ENCODE data around the gene CRYGA.
"Not testable (repeated sequence)": the region's sequence is repeated elsewhere in the genome, so short reads cannot be mapped to it uniquely, and the experiment has no call there.

Gene CRYGA

DNA sequence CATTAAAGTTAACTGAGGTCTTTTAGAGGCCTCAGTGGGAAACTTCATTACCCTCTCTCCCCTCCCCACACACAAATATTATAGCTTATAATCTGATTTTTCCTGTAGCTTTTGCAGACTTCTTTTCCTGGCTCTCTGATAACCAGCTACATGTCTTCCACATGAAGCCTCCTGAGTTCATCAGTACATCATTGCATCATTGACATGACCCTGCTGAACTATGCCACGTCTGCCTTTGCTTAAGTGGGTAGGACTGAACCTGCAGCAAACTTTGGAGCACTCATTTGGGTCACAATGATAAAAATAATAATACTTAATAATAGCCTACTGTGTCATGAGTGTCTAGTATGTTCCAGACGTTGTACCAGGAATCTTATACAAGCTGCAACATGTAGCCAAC is 7.0 kb downstream of the CRYGA start:
- no peak for DNase-seq

DNA sequence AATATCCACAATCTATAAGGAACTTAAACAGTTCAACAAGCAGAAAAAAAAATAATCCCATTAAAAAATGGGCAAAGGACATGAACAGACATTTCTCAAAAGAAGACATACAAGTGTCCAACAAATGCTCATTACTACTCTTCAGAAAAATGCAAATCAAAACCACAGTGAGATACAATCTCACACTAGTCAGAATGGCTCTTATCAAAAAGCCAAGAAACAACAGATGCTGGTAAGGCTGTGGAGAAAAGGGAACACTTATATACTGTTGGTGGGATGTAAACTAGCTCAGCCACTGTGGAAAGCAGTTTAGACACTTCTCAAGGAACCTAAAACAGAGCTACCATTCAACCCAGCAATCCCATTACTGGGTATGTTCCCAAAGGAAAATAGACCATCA is 10.2 kb downstream of the CRYGA start:
- DNase-seq = no peak

DNA sequence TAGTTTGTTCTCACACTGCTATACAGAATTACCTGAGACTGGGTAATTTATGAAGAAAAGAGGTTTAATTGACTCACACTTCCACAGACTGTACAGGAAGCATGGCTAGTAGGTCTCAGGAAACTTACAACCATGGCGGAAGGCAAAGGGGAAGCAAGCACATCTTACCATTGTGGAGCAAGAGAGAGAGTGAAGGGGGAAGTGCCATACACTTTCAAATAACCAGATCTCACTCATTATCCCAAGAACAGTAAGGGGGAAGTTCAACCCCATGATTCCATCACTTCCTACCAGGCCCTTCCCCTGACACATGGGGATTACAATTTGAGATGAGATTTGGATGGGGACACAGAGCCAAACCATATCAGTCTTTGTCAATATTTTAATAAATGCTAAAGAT is 12.4 kb downstream of the CRYGA start:
- DNase-seq = no peak

DNA sequence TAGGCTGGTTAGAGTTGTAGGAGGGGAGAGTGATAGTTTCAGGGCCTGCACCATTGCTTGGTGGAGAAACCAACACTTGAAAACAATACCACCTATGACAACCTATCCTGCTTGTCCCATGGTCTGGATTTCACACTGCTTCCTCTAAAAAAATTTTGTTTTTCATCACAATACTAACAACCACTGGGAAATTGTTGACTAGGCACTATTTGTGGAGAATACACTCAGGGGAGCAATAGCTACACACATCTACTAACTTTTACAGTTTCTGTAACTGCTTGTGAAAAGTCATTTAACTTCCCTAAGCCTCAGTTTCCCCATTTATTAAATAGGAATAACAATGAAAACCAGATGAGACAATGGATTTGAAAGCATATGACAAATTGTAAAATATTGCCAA is 13.3 kb downstream of the CRYGA start:
- DNase-seq = no peak

DNA sequence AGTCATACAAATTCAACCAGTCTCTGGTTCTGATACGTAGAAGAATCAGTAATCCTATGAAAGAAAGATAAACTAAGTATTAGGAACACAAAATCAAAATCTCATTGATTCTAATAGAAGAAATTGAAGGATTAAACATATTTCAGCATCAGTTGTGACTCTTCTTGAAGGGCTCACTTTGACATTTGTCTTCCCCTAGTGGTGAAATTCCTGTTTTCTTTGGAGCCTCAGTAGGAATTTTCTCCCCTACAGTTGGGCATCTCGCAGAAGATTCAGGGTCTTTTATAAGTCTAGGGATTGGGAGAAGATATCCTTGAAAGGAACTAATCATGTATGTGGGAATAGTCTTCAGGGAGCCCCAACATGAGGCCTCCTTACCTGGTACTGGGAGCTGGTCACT is 14.6 kb downstream of the CRYGA start:
- DNase-seq = no peak

DNA sequence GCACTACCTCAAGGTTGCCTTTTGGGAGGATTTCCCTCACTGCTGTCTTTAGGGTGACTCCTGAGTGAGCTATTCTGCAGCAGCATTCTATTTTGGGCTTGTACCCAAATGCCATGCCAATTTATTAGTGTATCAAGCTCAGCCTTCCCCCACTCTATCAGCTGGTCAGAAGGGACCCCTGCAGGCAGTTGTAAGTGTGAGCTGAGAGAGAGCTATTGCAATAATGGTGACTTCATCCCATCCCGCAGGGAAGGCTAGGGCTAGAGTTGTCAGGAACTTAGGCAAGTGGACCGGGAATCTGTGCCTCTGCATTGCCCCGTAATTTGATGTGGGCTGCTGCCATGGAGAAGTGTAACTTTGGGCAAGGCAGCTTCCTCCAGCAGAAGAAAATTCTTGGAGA is 15.6 kb downstream of the CRYGA start:
- DNase-seq = no peak

DNA sequence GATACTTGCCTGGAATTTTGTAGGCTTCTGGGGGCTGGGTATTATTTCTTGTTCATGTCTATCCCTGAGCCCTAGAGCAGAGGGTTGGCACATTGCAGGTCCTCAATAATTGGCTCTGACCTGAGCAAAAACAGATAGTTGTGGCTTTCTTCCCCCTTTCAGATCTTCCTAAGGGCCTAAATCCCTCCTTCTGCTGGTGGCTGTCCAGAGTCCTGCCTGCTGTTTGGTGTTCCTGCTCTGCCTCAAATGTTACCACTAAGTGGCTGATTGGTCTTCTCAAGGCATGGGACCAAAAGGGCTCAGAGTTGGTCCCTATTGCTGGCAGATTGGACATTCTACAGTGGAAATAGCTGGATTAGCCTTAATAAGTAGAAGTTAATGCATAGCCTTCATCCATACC is 16.4 kb downstream of the CRYGA start:
- DNase-seq = no peak

DNA sequence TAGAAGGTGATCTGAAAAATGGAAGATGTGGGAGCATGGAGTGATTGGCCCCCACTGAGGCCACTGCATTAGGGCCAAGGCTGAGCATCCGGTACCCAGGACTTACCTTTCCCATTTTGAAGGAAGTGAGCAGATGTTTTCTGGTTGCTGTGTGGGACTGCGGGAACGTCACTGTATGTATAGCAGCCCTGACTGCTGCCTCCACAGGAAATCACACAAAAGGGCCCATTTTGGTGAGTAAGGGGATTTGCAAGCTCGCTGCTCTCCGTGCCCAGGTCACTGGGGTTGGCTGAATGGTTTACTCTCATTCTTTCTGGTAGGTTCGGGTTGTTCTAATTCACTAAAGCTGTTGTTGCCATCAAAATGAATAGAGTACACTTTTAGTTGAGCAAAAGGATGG is 17.4 kb downstream of the CRYGA start, which contains the start of gene CRYGB:
Gene CRYGB (minus strand): TSS at position 153 of the 400 bp plus-strand sequence. CDS start 38 bp downstream, at position 115.
- no peak for DNase-seq

DNA sequence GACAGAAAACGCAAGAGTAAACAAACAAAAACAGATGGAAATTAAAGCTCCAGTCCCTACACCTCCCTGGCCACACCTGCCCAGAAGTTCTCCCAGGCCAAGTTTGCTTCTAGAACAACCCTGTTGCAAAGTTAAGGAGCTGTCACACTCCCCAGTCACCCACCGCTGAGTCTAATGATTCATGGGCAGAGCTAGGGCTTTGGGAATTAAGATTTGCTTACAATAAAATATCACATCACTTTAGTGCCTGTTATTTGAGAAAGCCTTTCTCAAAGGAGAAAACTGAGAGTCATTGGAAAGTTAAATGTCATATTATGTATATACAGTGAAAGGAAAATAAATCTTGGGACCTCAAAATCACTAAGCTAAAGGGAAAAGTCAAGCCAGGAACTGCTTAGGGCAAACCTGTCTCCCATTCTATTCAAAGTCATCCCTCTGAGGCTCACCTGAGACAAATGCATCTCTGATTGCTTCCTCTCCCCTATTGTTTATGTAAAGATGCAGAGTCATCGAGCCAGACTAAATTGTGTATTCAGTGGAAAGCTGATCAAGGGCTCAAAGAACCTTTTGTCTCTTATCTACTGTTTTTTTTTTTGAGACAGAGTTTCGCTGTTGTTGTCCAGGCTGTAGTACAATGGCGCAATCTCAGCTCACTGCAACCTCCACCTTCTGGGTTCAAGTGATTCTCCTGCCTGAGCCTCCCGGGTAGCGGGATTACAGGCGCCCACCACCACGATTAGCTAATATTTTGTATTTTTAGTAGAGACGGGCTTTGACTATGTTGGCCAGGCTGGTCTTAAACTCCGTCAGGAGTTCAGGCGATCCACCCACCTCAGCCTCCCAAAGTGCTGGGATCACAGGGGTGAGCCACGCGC is 20.2 kb downstream of the CRYGA start:
- no peak for DNase-seq

DNA sequence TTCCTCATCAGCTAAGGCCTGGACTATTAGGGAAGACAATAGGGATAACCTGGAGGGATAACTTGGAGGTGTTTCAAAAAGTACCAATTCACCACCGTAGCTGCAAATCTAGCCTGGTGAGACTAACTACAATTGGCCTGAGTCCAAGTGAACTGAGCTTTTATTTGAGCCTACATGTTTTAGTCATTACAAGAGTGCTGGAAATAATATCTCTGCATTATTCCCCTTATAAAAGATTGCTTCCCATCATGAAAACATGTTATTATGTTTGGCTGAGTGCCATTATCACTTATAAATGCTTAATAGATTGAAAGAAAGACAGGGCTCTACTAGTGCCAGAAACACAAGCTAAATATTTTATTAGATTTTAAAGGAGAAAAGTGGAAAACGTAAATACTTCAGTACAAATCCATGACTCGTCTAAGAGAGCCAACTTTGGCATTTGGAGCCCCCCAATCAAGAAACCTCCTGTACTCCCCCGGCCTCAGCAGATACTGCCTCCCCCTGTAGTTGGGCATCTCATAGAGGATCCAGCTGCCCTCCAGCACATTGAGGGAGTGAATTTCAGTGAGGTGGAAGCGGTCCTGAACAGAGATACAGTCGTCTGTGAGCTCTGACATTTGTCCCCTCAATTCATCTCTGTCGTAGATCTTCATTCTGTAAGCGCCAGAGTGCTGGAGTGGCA is 21.0 kb downstream of the CRYGA start:
- DNase-seq = peak; percentile 71

DNA sequence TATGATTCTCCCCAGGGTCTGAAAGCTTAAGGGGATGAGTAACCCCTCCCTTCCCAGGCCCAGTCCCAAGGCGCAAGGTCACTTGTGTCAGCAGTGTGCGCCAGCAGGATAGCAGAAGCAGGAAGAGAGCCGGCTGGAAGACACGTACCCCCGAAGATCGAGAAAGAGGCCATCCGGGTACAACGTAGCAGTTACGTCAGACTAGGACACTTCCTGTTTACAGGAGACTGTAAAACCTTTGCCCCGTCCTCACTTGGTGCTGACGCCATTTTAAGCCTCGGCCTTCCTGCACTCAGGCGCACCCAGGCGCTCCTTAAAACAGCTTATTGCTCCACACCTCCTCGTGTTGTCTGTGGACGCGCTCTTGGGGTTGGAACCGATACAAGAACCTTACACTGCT is 23.9 kb downstream of the CRYGA start:
- DNase-seq = no peak

DNA sequence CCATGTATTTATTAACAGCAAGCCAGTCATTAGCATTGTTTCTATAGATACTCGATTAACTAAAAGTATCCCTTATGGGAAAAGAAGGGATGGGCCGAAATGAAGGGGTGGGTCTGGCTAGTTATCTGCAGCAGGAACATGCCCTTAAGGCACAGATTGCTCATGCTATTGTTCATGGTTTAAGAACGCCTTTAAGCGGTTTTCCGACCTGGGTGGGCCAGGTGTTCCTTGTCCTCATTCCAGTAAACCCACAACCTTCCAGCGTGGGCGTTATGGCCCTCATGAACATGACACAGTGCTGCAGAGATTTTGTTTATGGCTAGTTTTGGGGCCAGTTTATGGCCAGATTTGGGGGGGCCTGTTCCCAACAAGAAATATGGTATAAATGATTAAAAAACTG is 25.1 kb downstream of the CRYGA start:
- DNase-seq = not testable (repeated sequence)

DNA sequence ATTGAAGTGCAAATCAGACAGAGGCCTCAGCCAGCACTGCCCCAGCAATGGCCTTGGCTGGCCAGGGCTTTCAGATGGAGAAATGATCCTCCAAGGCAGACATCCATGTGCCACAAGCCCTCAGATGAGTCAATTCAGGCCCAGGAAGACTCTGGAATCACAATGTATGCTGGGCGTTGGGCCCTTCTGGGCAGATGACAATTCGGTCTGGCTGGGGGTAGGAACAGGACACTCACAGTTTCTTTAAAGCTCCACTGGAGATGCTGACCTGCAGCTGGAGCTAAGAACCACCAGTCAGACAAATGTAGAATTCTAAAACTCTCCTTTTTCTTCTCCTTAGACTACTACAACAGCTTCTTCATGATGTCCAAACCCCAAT is 26.7 kb downstream of the CRYGA start:
- no peak for DNase-seq

DNA sequence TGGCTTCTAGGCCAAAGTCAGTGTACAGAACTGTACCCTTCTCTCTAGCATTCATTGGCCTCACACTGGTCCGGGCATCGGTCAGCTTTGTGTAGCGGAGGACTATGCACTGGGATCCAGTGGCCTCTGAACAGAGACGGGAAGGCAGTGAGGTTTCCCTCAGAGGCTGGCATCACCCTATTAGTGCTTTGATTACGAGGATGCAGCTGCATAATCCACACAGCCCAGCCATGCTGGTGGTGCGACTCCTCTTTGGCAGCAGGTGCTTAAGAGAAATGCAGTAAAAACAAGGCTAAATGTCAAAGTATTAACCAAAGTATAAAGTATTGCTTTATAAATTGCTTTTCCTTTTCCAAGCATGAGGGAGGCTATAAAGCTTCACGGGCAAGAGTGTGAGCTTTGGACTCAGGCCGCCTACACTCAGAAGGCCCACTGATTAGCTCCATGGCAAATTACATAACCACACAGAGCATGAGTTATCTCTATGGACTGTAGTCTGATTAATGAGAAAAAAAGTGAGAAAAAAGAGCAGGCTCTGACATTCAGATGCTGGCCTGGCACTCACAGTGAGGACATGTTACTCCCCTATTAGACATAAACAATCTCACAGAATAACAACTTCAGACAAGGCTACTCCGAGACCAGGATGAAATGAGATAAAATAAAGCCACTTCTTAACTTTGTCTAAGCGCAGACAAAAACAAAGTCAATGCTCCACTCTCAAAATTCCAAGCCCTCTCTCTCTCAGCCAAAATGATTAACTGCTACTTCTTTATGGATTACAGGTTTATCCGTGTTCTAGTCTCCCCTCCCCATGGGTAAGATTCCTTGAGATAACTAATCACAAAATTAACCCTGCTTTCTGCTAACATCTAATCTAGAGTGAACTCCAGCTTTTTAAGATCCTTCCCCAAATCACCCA is 27.3 kb downstream of the CRYGA start:
- no peak for DNase-seq

DNA sequence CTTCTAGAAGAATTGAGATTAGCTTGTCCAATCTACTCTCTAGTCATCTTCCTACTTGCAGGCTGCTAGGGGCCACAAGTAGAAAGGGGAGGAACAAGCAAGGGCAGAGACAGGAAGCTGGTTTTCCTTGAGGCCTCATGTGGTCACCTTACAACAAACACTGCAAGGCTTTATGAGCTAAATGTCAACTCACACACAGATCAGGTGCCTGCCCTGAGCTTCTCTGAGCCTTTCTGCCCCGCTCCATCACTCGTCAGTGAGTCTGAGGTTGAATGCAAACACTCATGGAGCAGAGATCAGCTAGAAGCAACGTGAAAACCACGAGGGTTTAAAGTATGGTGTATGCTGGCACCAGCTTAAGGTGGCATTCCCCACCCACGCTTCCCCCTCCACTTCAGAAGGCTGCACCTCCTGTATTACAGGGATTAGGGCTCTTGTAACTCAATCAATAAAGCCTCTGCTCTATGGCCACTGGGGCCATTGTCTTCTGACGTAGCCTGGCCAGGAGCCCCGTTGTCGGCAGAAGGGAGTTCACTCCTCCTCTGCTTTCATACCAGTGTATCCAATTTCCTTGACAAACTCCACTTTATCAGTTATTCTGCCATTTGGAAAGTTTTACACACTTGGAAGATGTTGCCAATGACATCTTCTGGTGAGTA is 28.3 kb downstream of the CRYGA start:
- peak; percentile 61 for DNase-seq

DNA sequence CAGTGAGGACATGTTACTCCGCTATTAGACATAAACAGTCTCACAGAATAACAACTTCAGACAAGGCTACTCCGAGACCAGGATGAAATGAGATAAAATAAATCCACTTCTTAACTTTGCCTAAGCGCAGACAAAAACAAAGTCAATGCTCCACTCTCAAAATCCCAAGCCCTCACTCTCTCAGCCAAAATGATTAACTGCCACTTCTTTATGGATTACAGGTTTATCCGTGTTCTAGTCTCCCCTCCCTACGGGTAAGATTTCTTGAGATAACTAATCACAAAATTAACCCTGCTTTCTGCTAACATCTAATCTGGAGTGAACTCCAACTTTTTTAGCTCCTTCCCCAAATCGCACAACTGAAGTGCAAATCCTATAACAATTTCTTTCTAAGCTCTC is 32.7 kb downstream of the CRYGA start:
- no peak for DNase-seq

DNA sequence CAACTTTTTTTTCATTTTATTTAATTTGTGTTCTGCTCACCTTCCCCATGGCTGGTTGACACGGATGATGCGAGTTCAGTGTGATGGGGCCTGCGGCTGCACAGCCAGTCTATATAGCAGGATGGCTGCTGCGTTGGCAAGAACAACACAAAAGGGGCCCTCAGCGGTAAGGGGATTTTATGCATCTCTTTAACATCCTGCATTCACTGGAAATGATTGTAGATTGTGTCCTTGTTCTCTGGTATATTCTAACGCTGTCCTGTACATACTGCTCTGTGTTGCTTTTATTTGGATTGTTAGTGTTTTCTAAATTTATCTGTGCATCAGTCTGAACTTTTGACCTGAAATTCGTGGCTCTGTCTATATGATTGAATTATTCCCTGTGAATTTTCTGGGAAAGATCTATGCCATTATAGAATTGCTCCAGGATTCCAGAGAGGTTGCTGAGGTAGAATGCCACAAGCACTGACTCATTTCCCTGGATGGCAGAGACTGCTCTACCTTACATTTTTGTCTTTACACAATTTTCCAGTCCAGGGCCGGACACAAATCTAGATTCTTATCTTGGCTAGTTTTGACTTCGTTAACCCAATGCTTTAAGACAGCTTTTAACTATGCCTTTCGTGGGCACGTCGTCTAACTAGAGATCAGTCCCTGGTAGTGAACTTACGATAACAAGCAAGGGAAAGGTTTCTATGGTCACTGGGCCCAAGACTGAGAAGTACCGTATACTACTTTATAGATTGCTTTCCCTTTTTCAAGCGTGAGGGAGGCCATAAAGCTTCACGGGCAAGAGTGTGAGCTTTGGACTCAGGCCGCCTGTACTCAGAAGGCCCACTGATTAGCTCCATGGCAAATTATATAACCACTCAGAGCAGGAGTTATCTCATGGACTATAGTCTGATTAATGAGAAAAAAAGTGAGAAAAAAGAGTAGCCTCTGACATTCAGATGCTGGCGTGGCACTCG is 33.4 kb downstream of the CRYGA start, which contains the start of gene CRYGC:
Gene CRYGC (minus strand): TSS at position 85 of the 968 bp plus-strand sequence. CDS start 36 bp downstream, at position 49.
- DNase-seq = no peak

DNA sequence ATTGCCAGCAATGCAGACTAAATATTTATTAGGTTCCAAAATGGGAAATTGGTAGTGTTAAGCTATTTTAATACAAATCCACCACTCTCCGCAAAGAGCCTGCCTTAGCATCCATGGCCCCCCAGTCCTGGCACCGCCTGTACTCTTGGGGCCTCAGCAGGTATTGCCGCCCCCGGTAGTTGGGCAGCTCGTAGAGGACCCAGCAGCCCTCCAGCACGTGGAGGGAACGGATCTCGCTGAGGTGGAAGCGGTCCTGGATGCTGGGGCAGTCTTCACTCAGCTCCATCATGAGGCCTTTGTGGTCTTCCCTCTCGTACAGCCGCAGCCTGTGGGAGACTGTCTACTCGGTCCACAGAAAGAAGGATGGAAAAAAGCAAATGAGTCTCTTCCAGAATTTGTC is 35.3 kb downstream of the CRYGA start:
- DNase-seq = no peak

DNA sequence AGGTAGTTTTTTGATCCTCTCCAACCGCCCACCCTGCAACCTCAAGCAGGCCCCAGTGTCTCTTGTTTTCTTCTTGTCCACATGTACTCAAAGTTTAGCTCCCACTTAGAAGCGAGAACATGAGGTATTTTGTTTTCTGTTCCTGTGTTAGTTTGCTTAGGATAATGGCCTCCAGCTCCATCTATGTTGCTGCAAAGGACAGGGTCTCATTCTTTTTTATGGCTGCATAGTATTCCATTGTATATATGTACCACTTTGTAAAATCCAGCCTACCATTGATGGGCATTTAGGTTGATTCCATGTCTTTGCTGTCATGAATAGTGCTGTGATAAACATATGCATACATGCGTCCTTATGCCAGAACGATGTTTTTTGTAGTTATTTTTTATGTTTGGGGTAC is 36.3 kb downstream of the CRYGA start:
- DNase-seq = no peak

DNA sequence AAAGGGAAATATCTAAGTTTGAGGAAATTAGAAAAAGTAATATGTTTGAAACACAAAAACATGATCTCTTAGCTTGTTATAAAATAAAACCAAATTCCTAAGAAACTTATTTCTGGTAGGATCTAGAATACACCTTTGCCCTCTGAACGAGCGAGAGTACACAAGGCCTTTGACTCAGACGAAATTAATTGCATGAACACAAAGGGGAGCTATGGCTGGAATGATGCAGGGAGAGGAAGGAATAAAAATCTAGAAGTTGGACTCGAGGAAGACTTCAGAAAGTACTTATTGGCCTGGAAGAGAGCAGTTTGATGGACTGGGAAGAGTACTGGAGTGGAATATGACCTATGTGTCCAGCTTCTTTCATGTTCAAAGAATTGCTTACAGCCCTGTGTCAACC is 38.1 kb downstream of the CRYGA start:
- no peak for DNase-seq

DNA sequence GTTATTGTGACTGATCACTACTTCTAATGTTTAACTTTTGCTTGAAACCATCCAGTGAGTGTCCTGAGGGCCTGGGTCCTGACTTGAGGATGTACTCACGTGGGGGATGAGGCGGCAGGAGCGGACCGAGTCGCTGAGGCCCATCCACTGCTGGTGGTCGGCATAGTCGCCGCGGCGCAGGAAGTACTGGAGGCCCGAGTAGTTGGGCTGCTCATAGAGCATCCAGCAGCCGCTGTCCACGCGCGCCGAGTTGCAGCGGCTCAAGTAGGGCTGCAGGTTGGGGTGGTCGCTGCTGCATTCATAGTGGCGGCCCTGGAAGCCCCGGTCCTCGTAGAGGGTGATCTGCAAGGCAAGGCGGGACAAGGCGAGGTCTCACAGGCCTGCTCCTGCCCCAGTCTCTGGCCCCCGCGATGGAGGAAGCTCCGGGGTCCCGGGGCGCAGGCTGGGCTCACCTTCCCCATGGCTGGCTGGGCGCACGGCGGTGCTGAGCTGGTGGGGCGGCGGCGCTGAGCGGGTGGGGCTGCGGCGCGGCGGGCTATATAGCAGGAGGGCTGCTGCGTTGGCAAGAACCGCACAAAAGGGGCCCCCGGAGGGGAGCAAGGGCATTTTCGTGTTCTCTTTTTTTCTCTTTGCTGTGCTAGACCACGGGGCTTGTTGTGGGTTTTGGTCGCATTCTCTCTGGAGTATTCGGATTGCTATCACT is 39.2 kb downstream of the CRYGA start, which contains the start of gene CRYGD:
Gene CRYGD (minus strand): TSS at position 512 of the 703 bp plus-strand sequence. CDS start 51 bp downstream, at position 461.
- not testable (repeated sequence) for DNase-seq
